Sigmoid colon (tissue), 4 donors: ENCODE data around the gene CDH13.

Source experiments
- CTCF ChIP-seq, 4 experiments: fragments of 450-650 bp in 3 of 4; fragments of 200-600 bp in 1 of 4; IDR thresholded peaks; one replicate each; pipeline ENCODE4 v1.5.1; 2016 to 2019; ENCODE audit warnings: antibody characterized with exemption in 4 of 4, mild to moderate bottlenecking in 3 of 4, moderate library complexity in 2 of 4
- POLR2AphosphoS5 ChIP-seq, 4 donors: sonication (generic); formaldehyde crosslinking; IDR thresholded peaks; one replicate each; pipeline ENCODE4 v1.6.1; 2017; ENCODE audit warnings: antibody characterized with exemption in 4 of 4

GRCh38 chr16:82695806-82696205, 69.0 kb downstream of the CDH13 start:
- TF ChIP-seq POLR2AphosphoS5 (IDR thresholded peaks at IDR 0.05) (no peak), CTCF (IDR thresholded peaks at IDR 0.05) (no peak)
